Measurements from ENCODE around the gene TSPAN5. TPM values are rescaled to one million over a fixed set of nuclear protein-coding genes. Genes with fewer than 3 reads are reported as not detected.
A peak's percentile ranks its signal among the peaks of the same experiment; 100 is the strongest.

TSPAN5 gene
- polyA plus RNA-seq, 1 of the 3 experiments (the other 2 are of a cell fraction) = 38.6 TPM

- Histone ChIP-seq H3K36me3 (replicated peaks in 1 of 2; ENCODE audit: control insufficient read depth in 1 of 2, insufficient read depth in 2 of 2, low read length in 1 of 2) (no peaks in the 10 kb centered on the region), H3K27ac (ENCODE audit: low read depth in 2 of 2, low read length in 1 of 2) (peak overlapping the region in 1 of 2 experiments; percentile 16; a peak in 1 of 4 replicates), H2AFZ (ENCODE audit: low read depth) (no peak overlapping the region), H3K4me2 (no peak overlapping the region), H4K20me1 (ENCODE audit: insufficient read depth) (peaks cover 38% of the 10 kb centered on the region), H3K9me3 (no peaks in the 10 kb centered on the region), H3K4me3 (ENCODE audit: low read depth in 2 of 2, low read length in 1 of 2) (no peak overlapping the region), H3K79me2 (ENCODE audit: insufficient read depth) (peaks cover 100% of the 10 kb centered on the region), H3K27me3 (ENCODE audit: insufficient read depth) (no peaks in the 10 kb centered on the region), H3K4me1 (ENCODE audit: control insufficient read depth in 1 of 2, insufficient read depth in 2 of 2, low read depth in 1 of 2, low read length in 1 of 2) (peaks cover 28 to 47% of the 10 kb centered on the region in 2 experiments), H3F3A (replicated peaks; ENCODE audit: insufficient read depth) (no peaks in the 10 kb centered on the region), H3K9me2 (no peaks in the 10 kb centered on the region), H3K9ac (no peak overlapping the region)
- ChIA-PET POLR2A (no interaction called here), CTCF (interaction anchor here (1.3 to 2.3 kb wide), 3 partner anchors 11 to 150 kb away, joined by 3 to 8 read pairs (median 8); no protein-coding TSS in a partner anchor)
- WGBS (ENCODE audit: low lambda C conversion rate) = 100% methylated on average over 2 of the region's 2 CpGs
- TF ChIP-seq USF1 (IDR thresholded peaks at IDR 0.05; ENCODE audit: borderline replicate concordance, low read depth) = no peak
- TF ChIP-seq REST (IDR thresholded peaks at IDR 0.05; ENCODE audit: low read depth, low read length) = peak; percentile 42; the same call in 1 of the 2 replicates
- DNase-seq = no peak
These were observed 40.9 kb downstream of the TSPAN5 start for GRCh38 chr4:98617358-98618047.

- no peak overlapping the region for H3K9ac ChIP-seq
- H3K79me2 ChIP-seq (ENCODE audit: insufficient read depth) = peaks cover 100% of the 10 kb centered on the region
- 94% methylated on average over 3 of the region's 3 CpGs for WGBS (ENCODE audit: low lambda C conversion rate)
- no peak overlapping the region for H3K4me3 ChIP-seq (ENCODE audit: low read depth in 2 of 2, low read length in 1 of 2)
- H3K4me2 ChIP-seq = no peak overlapping the region
- no peaks in the 10 kb centered on the region for H3K36me3 ChIP-seq (replicated peaks in 1 of 2; ENCODE audit: control insufficient read depth in 1 of 2, insufficient read depth in 2 of 2, low read length in 1 of 2)
- POLR2A ChIA-PET = no interaction called here
- H3F3A ChIP-seq (replicated peaks; ENCODE audit: insufficient read depth) = no peaks in the 10 kb centered on the region
- DNase-seq = no peak
- H3K27ac ChIP-seq (ENCODE audit: low read depth in 2 of 2, low read length in 1 of 2) = no peak overlapping the region
- peaks cover 51% of the 10 kb centered on the region for H4K20me1 ChIP-seq (ENCODE audit: insufficient read depth)
- no peaks in the 10 kb centered on the region for H3K9me3 ChIP-seq
- H2AFZ ChIP-seq (ENCODE audit: low read depth) = no peak overlapping the region
- peaks cover 37 to 43% of the 10 kb centered on the region in 2 experiments for H3K4me1 ChIP-seq (ENCODE audit: control insufficient read depth in 1 of 2, insufficient read depth in 2 of 2, low read depth in 1 of 2, low read length in 1 of 2)
- H3K9me2 ChIP-seq = no peaks in the 10 kb centered on the region
- CTCF ChIA-PET = interaction anchor here (2.3 kb wide), 1 partner anchor 9 kb away, joined by 8 read pairs; no protein-coding TSS in a partner anchor
- no peaks in the 10 kb centered on the region for H3K27me3 ChIP-seq (ENCODE audit: insufficient read depth)
- TF ChIP-seq NFIC (IDR thresholded peaks at IDR 0.05; ENCODE audit: borderline replicate concordance) (no peak), EZH2phosphoT487 (IDR thresholded peaks at IDR 0.05; ENCODE audit: borderline replicate concordance, low read depth) (no peak), POLR2AphosphoS5 (IDR thresholded peaks at IDR 0.05; ENCODE audit: low read depth, low read length) (no peak), TCF12 (IDR thresholded peaks at IDR 0.05) (no peak), SMC3 (IDR thresholded peaks at IDR 0.05; ENCODE audit: low read depth, low read length) (no peak), YY1 (IDR thresholded peaks at IDR 0.05; ENCODE audit: low read depth) (no peak), RXRA (IDR thresholded peaks at IDR 0.05; ENCODE audit: borderline replicate concordance, low read depth) (no peak), ZBTB33 (IDR thresholded peaks at IDR 0.05; ENCODE audit: borderline replicate concordance, low read depth) (no peak), PBX3 (IDR thresholded peaks at IDR 0.05) (no peak), CHD2 (IDR thresholded peaks at IDR 0.05; ENCODE audit: low read length, partially characterized antibody) (no peak), EP300 (IDR thresholded peaks at IDR 0.05; ENCODE audit: borderline replicate concordance in 1 of 2, low read depth in 1 of 2, low read length in 1 of 2) (no peak), ELF1 (IDR thresholded peaks at IDR 0.05) (no peak), FOXM1 (IDR thresholded peaks at IDR 0.05; ENCODE audit: low read depth) (no peak), MAX (IDR thresholded peaks at IDR 0.05; ENCODE audit: low read depth) (no peak), USF1 (IDR thresholded peaks at IDR 0.05; ENCODE audit: borderline replicate concordance, low read depth) (no peak), USF2 (IDR thresholded peaks at IDR 0.05; ENCODE audit: borderline replicate concordance, low read depth, low read length) (no peak)
These were observed 42.4 kb downstream of the TSPAN5 start for GRCh38 chr4:98615991-98616390.

Data from SK-N-SH (cell line).